ENCODE results near the gene VAPB. TPM values are rescaled to one million over a fixed set of nuclear protein-coding genes. Genes with fewer than 3 reads are reported as not detected.

The VAPB gene
- total and polyA plus RNA-seq, 2 donors from 2014 or later: 49.3 to 60.4 TPM

DNA sequence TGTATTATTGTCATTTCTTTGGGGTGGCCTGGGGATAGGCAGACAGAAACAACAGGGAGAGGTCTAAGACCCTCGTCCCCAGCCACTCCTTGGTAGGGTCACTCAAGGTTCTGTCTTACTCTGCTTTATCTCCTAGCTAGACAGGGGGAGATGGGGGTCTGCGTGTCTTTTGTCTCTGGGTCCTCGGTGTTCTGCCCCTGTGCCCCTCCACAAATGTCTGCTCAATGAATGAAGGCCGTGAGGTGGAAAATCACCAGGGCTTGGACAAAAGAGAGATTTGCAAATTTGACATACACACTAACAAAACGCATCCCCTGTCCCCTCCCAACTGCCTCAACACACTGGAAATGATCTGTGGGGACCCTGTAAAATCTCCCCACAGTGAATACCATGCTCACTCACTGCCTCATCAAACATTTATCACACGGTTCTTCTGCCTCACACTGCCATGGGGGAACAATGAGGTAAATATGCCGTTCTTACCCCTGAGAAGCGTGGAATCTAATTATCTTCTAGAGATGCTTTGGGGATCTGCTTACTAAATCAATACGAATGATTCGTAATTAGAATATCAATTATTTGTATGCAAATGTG lies 13.2 kb upstream of the VAPB start:
- Histone ChIP-seq H3K9ac (ENCODE audit: low read length in 3 of 3) (peak overlapping the region in 1 of 3 donors; percentile 7), H3K36me3 (ENCODE audit: control insufficient read depth in 2 of 3, insufficient read depth in 3 of 3, low read length in 3 of 3) (no peaks in the 10 kb centered on the region), H3K27ac (ENCODE audit: low read depth in 2 of 2, low read length in 2 of 2) (no peak overlapping the region), H3K4me1 (ENCODE audit: control insufficient read depth in 2 of 3, insufficient read depth in 2 of 3, low read depth in 1 of 3, low read length in 3 of 3) (no peaks in the 10 kb centered on the region), H3K4me3 (ENCODE audit: low read length in 3 of 3) (no peak overlapping the region), H3K9me3 (ENCODE audit: control insufficient read depth in 2 of 3, insufficient read depth in 1 of 3, low read length in 3 of 3) (no peaks in the 10 kb centered on the region), H3K27me3 (ENCODE audit: control insufficient read depth, insufficient read depth, low read length) (no peaks in the 10 kb centered on the region)
- no peak for DNase-seq
- TF ChIP-seq, protein P1, sequence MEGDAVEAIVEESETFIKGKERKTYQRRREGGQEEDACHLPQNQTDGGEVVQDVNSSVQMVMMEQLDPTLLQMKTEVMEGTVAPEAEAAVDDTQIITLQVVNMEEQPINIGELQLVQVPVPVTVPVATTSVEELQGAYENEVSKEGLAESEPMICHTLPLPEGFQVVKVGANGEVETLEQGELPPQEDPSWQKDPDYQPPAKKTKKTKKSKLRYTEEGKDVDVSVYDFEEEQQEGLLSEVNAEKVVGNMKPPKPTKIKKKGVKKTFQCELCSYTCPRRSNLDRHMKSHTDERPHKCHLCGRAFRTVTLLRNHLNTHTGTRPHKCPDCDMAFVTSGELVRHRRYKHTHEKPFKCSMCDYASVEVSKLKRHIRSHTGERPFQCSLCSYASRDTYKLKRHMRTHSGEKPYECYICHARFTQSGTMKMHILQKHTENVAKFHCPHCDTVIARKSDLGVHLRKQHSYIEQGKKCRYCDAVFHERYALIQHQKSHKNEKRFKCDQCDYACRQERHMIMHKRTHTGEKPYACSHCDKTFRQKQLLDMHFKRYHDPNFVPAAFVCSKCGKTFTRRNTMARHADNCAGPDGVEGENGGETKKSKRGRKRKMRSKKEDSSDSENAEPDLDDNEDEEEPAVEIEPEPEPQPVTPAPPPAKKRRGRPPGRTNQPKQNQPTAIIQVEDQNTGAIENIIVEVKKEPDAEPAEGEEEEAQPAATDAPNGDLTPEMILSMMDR (IDR thresholded peaks at IDR 0.05; ENCODE audit: borderline replicate concordance, extremely low read depth, insufficient read depth): no peak
- intact Hi-C loops (cut with DNase I): no loop called here
- FAIRE-seq: no peak

DNA sequence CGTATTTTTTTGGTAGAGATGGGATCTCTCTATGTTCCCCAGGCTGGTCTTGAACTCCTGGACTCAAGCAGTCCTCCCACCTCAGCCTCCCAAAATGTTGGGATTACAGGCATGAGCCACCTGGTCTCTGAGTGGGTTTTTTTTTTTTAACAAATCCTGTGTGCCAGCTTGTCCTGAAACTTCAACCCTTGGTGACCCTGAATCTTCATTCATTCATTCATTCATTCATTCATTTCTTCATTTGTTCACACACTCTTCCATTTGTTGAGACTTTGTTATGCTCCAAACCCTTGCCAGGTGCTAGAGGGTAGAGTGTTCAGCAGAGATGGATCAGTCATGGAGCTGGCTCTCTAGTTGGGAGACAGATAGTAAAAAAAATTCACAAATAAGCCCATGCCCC lies 12.0 kb upstream of the VAPB start:
- DNase-seq (no peak), FAIRE-seq (no peak)
- TF ChIP-seq, protein P1 (IDR thresholded peaks at IDR 0.05; ENCODE audit: borderline replicate concordance, extremely low read depth, insufficient read depth): no peak
- no peak overlapping the region for H3K4me3 ChIP-seq (ENCODE audit: low read length in 3 of 3)
- H3K27me3 ChIP-seq (ENCODE audit: control insufficient read depth, insufficient read depth, low read length): no peaks in the 10 kb centered on the region
- no peaks in the 10 kb centered on the region for H3K4me1 ChIP-seq (ENCODE audit: control insufficient read depth in 2 of 3, insufficient read depth in 2 of 3, low read depth in 1 of 3, low read length in 3 of 3)
- no peak overlapping the region for H3K27ac ChIP-seq (ENCODE audit: low read depth in 2 of 2, low read length in 2 of 2)
- intact Hi-C loops (cut with DNase I): no loop called here
- peaks cover 0 to 5% (median 0%) of the 10 kb centered on the region in 3 donors for H3K9me3 ChIP-seq (ENCODE audit: control insufficient read depth in 2 of 3, insufficient read depth in 1 of 3, low read length in 3 of 3)
- no peak overlapping the region for H3K9ac ChIP-seq (ENCODE audit: low read length in 3 of 3)
- no peaks in the 10 kb centered on the region for H3K36me3 ChIP-seq (ENCODE audit: control insufficient read depth in 2 of 3, insufficient read depth in 3 of 3, low read length in 3 of 3)

DNA sequence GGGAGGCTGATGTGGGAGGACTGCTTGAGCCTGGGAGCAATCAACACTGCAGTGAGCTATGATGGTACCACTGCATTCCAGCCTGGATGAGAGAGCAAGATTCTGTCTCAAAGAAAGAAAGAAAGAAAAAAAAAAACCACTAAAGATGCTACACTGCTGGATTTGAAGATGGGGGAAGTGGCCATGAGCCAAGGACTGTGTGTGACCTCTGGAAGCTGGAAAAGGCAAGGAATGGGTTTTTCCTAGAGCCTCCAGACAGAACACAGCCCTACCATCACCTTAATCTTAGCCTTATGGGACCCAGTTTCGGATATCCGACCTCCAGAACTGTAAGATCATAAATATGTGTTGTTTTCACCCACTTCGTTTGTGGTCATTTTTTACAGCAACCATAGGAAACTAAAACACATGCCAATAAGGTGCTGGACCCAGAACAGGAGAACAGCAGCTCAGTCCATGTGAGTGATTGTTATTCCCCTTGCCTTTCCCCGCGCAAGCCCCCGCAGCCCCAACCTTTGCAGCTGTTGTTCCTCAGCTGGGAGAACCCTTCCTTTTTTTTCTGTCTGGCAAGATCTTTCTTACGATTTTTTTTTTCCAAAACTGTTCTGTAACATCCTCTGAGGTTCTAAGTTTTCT lies 11.1 kb upstream of the VAPB start:
- FAIRE-seq: no peak
- no peak for DNase-seq
- Histone ChIP-seq H3K27me3 (ENCODE audit: control insufficient read depth, insufficient read depth, low read length) (no peaks in the 10 kb centered on the region), H3K36me3 (ENCODE audit: control insufficient read depth in 2 of 3, insufficient read depth in 3 of 3, low read length in 3 of 3) (no peaks in the 10 kb centered on the region), H3K9ac (ENCODE audit: low read length in 3 of 3) (no peak overlapping the region), H3K27ac (ENCODE audit: low read depth in 2 of 2, low read length in 2 of 2) (no peak overlapping the region), H3K4me1 (ENCODE audit: control insufficient read depth in 2 of 3, insufficient read depth in 2 of 3, low read depth in 1 of 3, low read length in 3 of 3) (no peaks in the 10 kb centered on the region), H3K4me3 (ENCODE audit: low read length in 3 of 3) (no peak overlapping the region), H3K9me3 (ENCODE audit: control insufficient read depth in 2 of 3, insufficient read depth in 1 of 3, low read length in 3 of 3) (peaks cover 0 to 5% (median 0%) of the 10 kb centered on the region in 3 donors)
- TF ChIP-seq, protein P1 (IDR thresholded peaks at IDR 0.05; ENCODE audit: borderline replicate concordance, extremely low read depth, insufficient read depth): no peak
- intact Hi-C loops (cut with DNase I): no loop called here
